ENCODE results near the gene SLC38A4.

The SLC38A4 gene

GRCh38 chr12:46843811-46844210 is 18.0 kb upstream of the SLC38A4 start:
- H3K9ac ChIP-seq (ENCODE audit: low read depth, low read length): no peak overlapping the region
- no peak overlapping the region for H3K4me3 ChIP-seq (ENCODE audit: low read depth, low read length)
- H3K36me3 ChIP-seq (ENCODE audit: control insufficient read depth, insufficient read depth, low read length): no peaks in the 10 kb centered on the region
- H3K9me3 ChIP-seq (ENCODE audit: control insufficient read depth, insufficient read depth, low read length): 0 out of 2 replicates have a peak, but pooled peaks cover 3% of the 10 kb centered on the region
- no peaks in the 10 kb centered on the region for H3K4me1 ChIP-seq (ENCODE audit: control insufficient read depth, insufficient read depth, low read length)
- no peak overlapping the region for H3K27ac ChIP-seq (ENCODE audit: low read depth, low read length)
- H3K27me3 ChIP-seq (ENCODE audit: control insufficient read depth, insufficient read depth, low read length): no peaks in the 10 kb centered on the region

- Histone ChIP-seq H3K4me1 (ENCODE audit: control insufficient read depth, insufficient read depth, low read length) (no peaks in the 10 kb centered on the region), H3K9ac (ENCODE audit: low read depth, low read length) (no peak overlapping the region), H3K9me3 (ENCODE audit: control insufficient read depth, insufficient read depth, low read length) (0 out of 2 replicates have a peak, but pooled peaks cover 3% of the 10 kb centered on the region), H3K4me3 (ENCODE audit: low read depth, low read length) (no peak overlapping the region), H3K27ac (ENCODE audit: low read depth, low read length) (no peak overlapping the region), H3K27me3 (ENCODE audit: control insufficient read depth, insufficient read depth, low read length) (no peaks in the 10 kb centered on the region), H3K36me3 (ENCODE audit: control insufficient read depth, insufficient read depth, low read length) (no peaks in the 10 kb centered on the region)
These were observed 16.1 kb upstream of the SLC38A4 start for GRCh38 chr12:46841891-46842290.

- no peaks in the 10 kb centered on the region for H3K36me3 ChIP-seq (ENCODE audit: control insufficient read depth, insufficient read depth, low read length)
- no peaks in the 10 kb centered on the region for H3K9me3 ChIP-seq (ENCODE audit: control insufficient read depth, insufficient read depth, low read length)
- H3K27me3 ChIP-seq (ENCODE audit: control insufficient read depth, insufficient read depth, low read length): no peaks in the 10 kb centered on the region
- H3K4me3 ChIP-seq (ENCODE audit: low read depth, low read length): no peak overlapping the region
- no peak overlapping the region for H3K27ac ChIP-seq (ENCODE audit: low read depth, low read length)
- no peak overlapping the region for H3K9ac ChIP-seq (ENCODE audit: low read depth, low read length)
- no peaks in the 10 kb centered on the region for H3K4me1 ChIP-seq (ENCODE audit: control insufficient read depth, insufficient read depth, low read length)
These were observed 14.2 kb upstream of the SLC38A4 start for GRCh38 chr12:46839964-46840363.

GRCh38 chr12:46839232-46839631 is 13.4 kb upstream of the SLC38A4 start:
- H3K27ac ChIP-seq (ENCODE audit: low read depth, low read length): no peak overlapping the region

GRCh38 chr12:46835785-46836184 is 10.0 kb upstream of the SLC38A4 start:
- Histone ChIP-seq H3K27ac (ENCODE audit: low read depth, low read length) (no peak overlapping the region), H3K27me3 (ENCODE audit: control insufficient read depth, insufficient read depth, low read length) (peaks cover 23% of the 10 kb centered on the region), H3K36me3 (ENCODE audit: control insufficient read depth, insufficient read depth, low read length) (no peaks in the 10 kb centered on the region), H3K9ac (ENCODE audit: low read depth, low read length) (no peak overlapping the region), H3K4me1 (ENCODE audit: control insufficient read depth, insufficient read depth, low read length) (peaks cover 3% of the 10 kb centered on the region; the same call in 1 of the 2 replicates), H3K9me3 (ENCODE audit: control insufficient read depth, insufficient read depth, low read length) (0 out of 2 replicates have a peak, but pooled peaks cover 4% of the 10 kb centered on the region), H3K4me3 (ENCODE audit: low read depth, low read length) (no peak overlapping the region)

More at GRCh38 chr12:46839232-46839631, 13.4 kb upstream of the SLC38A4 start:
- Histone ChIP-seq H3K9me3 (ENCODE audit: control insufficient read depth, insufficient read depth, low read length) (no peaks in the 10 kb centered on the region), H3K4me3 (ENCODE audit: low read depth, low read length) (no peak overlapping the region), H3K4me1 (ENCODE audit: control insufficient read depth, insufficient read depth, low read length) (no peaks in the 10 kb centered on the region), H3K9ac (ENCODE audit: low read depth, low read length) (no peak overlapping the region), H3K27me3 (ENCODE audit: control insufficient read depth, insufficient read depth, low read length) (no peaks in the 10 kb centered on the region), H3K36me3 (ENCODE audit: control insufficient read depth, insufficient read depth, low read length) (no peaks in the 10 kb centered on the region)

- Histone ChIP-seq H3K27me3 (ENCODE audit: control insufficient read depth, insufficient read depth, low read length) (peaks cover 53% of the 10 kb centered on the region), H3K36me3 (ENCODE audit: control insufficient read depth, insufficient read depth, low read length) (no peaks in the 10 kb centered on the region), H3K4me1 (ENCODE audit: control insufficient read depth, insufficient read depth, low read length) (peaks cover 8% of the 10 kb centered on the region), H3K9ac (ENCODE audit: low read depth, low read length) (no peak overlapping the region), H3K27ac (ENCODE audit: low read depth, low read length) (no peak overlapping the region), H3K4me3 (ENCODE audit: low read depth, low read length) (peak overlapping the region; percentile 67), H3K9me3 (ENCODE audit: control insufficient read depth, insufficient read depth, low read length) (0 out of 2 replicates have a peak, but pooled peaks cover 4% of the 10 kb centered on the region)
These were observed 6.4 kb upstream of the SLC38A4 start for GRCh38 chr12:46832130-46832704.

GRCh38 chr12:46831335-46832129 is 5.7 kb upstream of the SLC38A4 start:
- peak overlapping the region; percentile 67 for H3K4me3 ChIP-seq (ENCODE audit: low read depth, low read length)
- H3K9ac ChIP-seq (ENCODE audit: low read depth, low read length): no peak overlapping the region
- peaks cover 8% of the 10 kb centered on the region for H3K4me1 ChIP-seq (ENCODE audit: control insufficient read depth, insufficient read depth, low read length)
- H3K27me3 ChIP-seq (ENCODE audit: control insufficient read depth, insufficient read depth, low read length): peaks cover 53% of the 10 kb centered on the region
- H3K36me3 ChIP-seq (ENCODE audit: control insufficient read depth, insufficient read depth, low read length): no peaks in the 10 kb centered on the region
- no peak overlapping the region for H3K27ac ChIP-seq (ENCODE audit: low read depth, low read length)
- 0 out of 2 replicates have a peak, but pooled peaks cover 4% of the 10 kb centered on the region for H3K9me3 ChIP-seq (ENCODE audit: control insufficient read depth, insufficient read depth, low read length)

- Histone ChIP-seq H3K27ac (ENCODE audit: low read depth, low read length) (no peak overlapping the region), H3K27me3 (ENCODE audit: control insufficient read depth, insufficient read depth, low read length) (peaks cover 60% of the 10 kb centered on the region), H3K4me3 (ENCODE audit: low read depth, low read length) (peak overlapping the region; percentile 67), H3K36me3 (ENCODE audit: control insufficient read depth, insufficient read depth, low read length) (no peaks in the 10 kb centered on the region), H3K9ac (ENCODE audit: low read depth, low read length) (no peak overlapping the region), H3K4me1 (ENCODE audit: control insufficient read depth, insufficient read depth, low read length) (peaks cover 8% of the 10 kb centered on the region), H3K9me3 (ENCODE audit: control insufficient read depth, insufficient read depth, low read length) (0 out of 2 replicates have a peak, but pooled peaks cover 4% of the 10 kb centered on the region)
These were observed 5.0 kb upstream of the SLC38A4 start for GRCh38 chr12:46830731-46831334.

GRCh38 chr12:46824709-46825108 is 1.1 kb downstream of the SLC38A4 start:
- Histone ChIP-seq H3K27me3 (ENCODE audit: control insufficient read depth, insufficient read depth, low read length) (peaks cover 43% of the 10 kb centered on the region), H3K9me3 (ENCODE audit: control insufficient read depth, insufficient read depth, low read length) (no peaks in the 10 kb centered on the region), H3K9ac (ENCODE audit: low read depth, low read length) (no peak overlapping the region), H3K4me3 (ENCODE audit: low read depth, low read length) (no peak overlapping the region), H3K27ac (ENCODE audit: low read depth, low read length) (no peak overlapping the region), H3K4me1 (ENCODE audit: control insufficient read depth, insufficient read depth, low read length) (0 out of 2 replicates have a peak, but pooled peaks cover 5% of the 10 kb centered on the region), H3K36me3 (ENCODE audit: control insufficient read depth, insufficient read depth, low read length) (no peaks in the 10 kb centered on the region)

GRCh38 chr12:46818642-46819041 is 7.2 kb downstream of the SLC38A4 start:
- Histone ChIP-seq H3K36me3 (ENCODE audit: control insufficient read depth, insufficient read depth, low read length) (no peaks in the 10 kb centered on the region), H3K4me3 (ENCODE audit: low read depth, low read length) (no peak overlapping the region), H3K9me3 (ENCODE audit: control insufficient read depth, insufficient read depth, low read length) (no peaks in the 10 kb centered on the region), H3K27me3 (ENCODE audit: control insufficient read depth, insufficient read depth, low read length) (no peaks in the 10 kb centered on the region), H3K4me1 (ENCODE audit: control insufficient read depth, insufficient read depth, low read length) (0 out of 2 replicates have a peak, but pooled peaks cover 3% of the 10 kb centered on the region), H3K9ac (ENCODE audit: low read depth, low read length) (no peak overlapping the region), H3K27ac (ENCODE audit: low read depth, low read length) (no peak overlapping the region)

- 0 out of 2 replicates have a peak, but pooled peaks cover 3% of the 10 kb centered on the region for H3K4me1 ChIP-seq (ENCODE audit: control insufficient read depth, insufficient read depth, low read length)
- no peak overlapping the region for H3K4me3 ChIP-seq (ENCODE audit: low read depth, low read length)
- H3K9me3 ChIP-seq (ENCODE audit: control insufficient read depth, insufficient read depth, low read length): no peaks in the 10 kb centered on the region
- no peaks in the 10 kb centered on the region for H3K36me3 ChIP-seq (ENCODE audit: control insufficient read depth, insufficient read depth, low read length)
- H3K9ac ChIP-seq (ENCODE audit: low read depth, low read length): no peak overlapping the region
- H3K27me3 ChIP-seq (ENCODE audit: control insufficient read depth, insufficient read depth, low read length): no peaks in the 10 kb centered on the region
- no peak overlapping the region for H3K27ac ChIP-seq (ENCODE audit: low read depth, low read length)
These were observed 10.0 kb downstream of the SLC38A4 start for GRCh38 chr12:46815809-46816208.

Data from HUES48 (cell line).